Esophagus squamous epithelium (tissue), 4 donors: ENCODE data around the gene SPPL2B.

Experiments used
- POLR2A ChIP-seq, 4 donors: fragments of 450-650 bp; IDR thresholded peaks; one replicate each; pipeline ENCODE4 v1.6.1; 2017; ENCODE audit warnings: antibody characterized with exemption in 4 of 4, mild to moderate bottlenecking in 4 of 4, moderate library complexity in 3 of 4
- TF ChIP-seq, protein P1 (sequence below), 6 experiments: fragments of 450-650 bp in 4 of 6; fragments of 200-600 bp in 2 of 6; sonication (generic) in 2 of 6; IDR thresholded peaks; one replicate each; pipeline ENCODE4 v1.5.1; 2016 to 2019; ENCODE audit warnings: antibody characterized with exemption in 6 of 6, mild to moderate bottlenecking in 4 of 6, moderate library complexity in 4 of 6

DNA sequence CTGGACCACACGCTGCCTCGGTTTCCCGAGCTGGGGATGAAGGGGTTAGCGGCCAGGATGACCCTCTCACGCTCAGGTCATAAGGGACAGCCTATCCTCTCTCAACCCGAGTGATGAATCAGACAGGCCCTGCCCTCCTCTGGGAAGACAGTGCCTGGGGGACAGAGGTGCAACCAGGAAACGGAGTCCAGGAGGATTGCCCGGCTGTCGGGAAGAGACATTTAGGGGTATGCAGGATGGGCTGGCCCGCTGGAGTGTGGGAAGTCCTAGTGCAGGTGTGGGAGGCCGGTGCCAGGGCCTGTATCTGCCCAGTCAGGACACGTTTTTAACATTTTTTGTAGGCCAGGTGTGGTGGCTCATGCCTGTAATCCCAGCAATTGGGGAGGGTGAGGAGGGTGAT lies 8.4 kb upstream of the SPPL2B start:
- TF ChIP-seq, protein P1, sequence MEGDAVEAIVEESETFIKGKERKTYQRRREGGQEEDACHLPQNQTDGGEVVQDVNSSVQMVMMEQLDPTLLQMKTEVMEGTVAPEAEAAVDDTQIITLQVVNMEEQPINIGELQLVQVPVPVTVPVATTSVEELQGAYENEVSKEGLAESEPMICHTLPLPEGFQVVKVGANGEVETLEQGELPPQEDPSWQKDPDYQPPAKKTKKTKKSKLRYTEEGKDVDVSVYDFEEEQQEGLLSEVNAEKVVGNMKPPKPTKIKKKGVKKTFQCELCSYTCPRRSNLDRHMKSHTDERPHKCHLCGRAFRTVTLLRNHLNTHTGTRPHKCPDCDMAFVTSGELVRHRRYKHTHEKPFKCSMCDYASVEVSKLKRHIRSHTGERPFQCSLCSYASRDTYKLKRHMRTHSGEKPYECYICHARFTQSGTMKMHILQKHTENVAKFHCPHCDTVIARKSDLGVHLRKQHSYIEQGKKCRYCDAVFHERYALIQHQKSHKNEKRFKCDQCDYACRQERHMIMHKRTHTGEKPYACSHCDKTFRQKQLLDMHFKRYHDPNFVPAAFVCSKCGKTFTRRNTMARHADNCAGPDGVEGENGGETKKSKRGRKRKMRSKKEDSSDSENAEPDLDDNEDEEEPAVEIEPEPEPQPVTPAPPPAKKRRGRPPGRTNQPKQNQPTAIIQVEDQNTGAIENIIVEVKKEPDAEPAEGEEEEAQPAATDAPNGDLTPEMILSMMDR (IDR thresholded peaks at IDR 0.05), result no peak
- TF ChIP-seq POLR2A (IDR thresholded peaks at IDR 0.05), result no peak
